K562 (cell line): ENCODE data around the gene PLD6. TPM values are rescaled to one million over a fixed set of nuclear protein-coding genes. Genes with fewer than 3 reads are reported as not detected.
A peak's percentile ranks its signal among the peaks of the same experiment; 100 is the strongest.

Experiments used
- ASH1L ChIP-seq: fragments of 450-650 bp; IDR thresholded peaks from 2 replicates; pipeline ENCODE4 v1.6.1; 2018; ENCODE audit warnings: borderline replicate concordance, mild to moderate bottlenecking, low read depth; ENCODE audit not compliant: partially characterized antibody
- FOXP1 ChIP-seq: sonication (generic); formaldehyde crosslinking; IDR thresholded peaks from 2 replicates; pipeline ENCODE4 v1.8.0; 2022; ENCODE audit warnings: mild to moderate bottlenecking, missing genetic modification reagents
- HDAC1 ChIP-seq, 2 experiments: fragments of 450-650 bp; IDR thresholded peaks; 2 replicates each; pipeline ENCODE4 v1.6.1; 2016 to 2017; ENCODE audit warnings: inconsistent platforms in 1 of 2, mild to moderate bottlenecking in 1 of 2, moderate library complexity in 1 of 2
- ILK ChIP-seq: fragments of 450-650 bp; IDR thresholded peaks from 2 replicates; pipeline ENCODE4 v1.6.1; 2016; ENCODE audit warnings: missing genetic modification characterization, low read depth, mild to moderate bottlenecking, missing compliant biosample characterization, moderate library complexity, borderline replicate concordance
- KAT7 ChIP-seq: sonication (generic); formaldehyde crosslinking; IDR thresholded peaks from 2 replicates; pipeline ENCODE4 v1.8.0; 2022; ENCODE audit warnings: missing genetic modification reagents, mild to moderate bottlenecking, borderline replicate concordance
- MECOM ChIP-seq: fragments of 250-450 bp; sonication (Bioruptor Pico); IDR thresholded peaks from 2 replicates; pipeline ENCODE4 v1.8.0; 2022; ENCODE audit warnings: inconsistent platforms
- SAFB ChIP-seq: fragments of 200-400 bp; formaldehyde crosslinking; IDR thresholded peaks from 2 replicates; pipeline ENCODE4 v1.6.1; 2017; ENCODE audit warnings: low read depth, low read length, borderline replicate concordance
- SP2 ChIP-seq: IDR thresholded peaks from 2 replicates; pipeline ENCODE4 v1.6.1; 2011; ENCODE audit warnings: mild to moderate bottlenecking, low read depth, low read length, moderate library complexity; ENCODE audit not compliant: poor library complexity, severe bottlenecking; ENCODE audit errors: extremely low read depth
- ZNF57 ChIP-seq: fragments of 450-650 bp; formaldehyde crosslinking; IDR thresholded peaks from 2 replicates; pipeline ENCODE4 v1.4.0; 2020; ENCODE audit warnings: mild to moderate bottlenecking, moderate library complexity
- polyA plus RNA-seq, 8 experiments: library from polyadenylated mRNA; depleted of rRNA in 4 of 8; stranded (reverse) in 5 of 8; unstranded in 3 of 8; fragments of >200 nt; fragmentation: Nextera tagmentation in 2 of 8; fragmentation: Illumina TruSeq in 1 of 8; extraction: Ambion mirVana in 2 of 8; extraction: Trizol in 1 of 8; gene quantifications; 2 replicates each; pipeline versions ENCODE4 v1.2.1 to v1.2.3, GENCODE V29; 2011 to 2014; ENCODE audit warnings: inconsistent platforms in 1 of 8, missing spikeins in 1 of 8
- total RNA-seq, 7 experiments: library from RNA; depleted of rRNA in 6 of 7; stranded (reverse); fragments of >200 nt in 6 of 7; fragmentation: Illumina TruSeq in 2 of 7; extraction: Trizol in 2 of 7; gene quantifications; 2 replicates each; pipeline versions ENCODE4 v1.2.1 to v1.2.3, GENCODE V29; 2011 to 2021; ENCODE audit warnings: low replicate concordance in 1 of 7
- TF ChIP-seq, protein P1 (sequence below): fragments of 250-450 bp; sonication (Bioruptor Pico); IDR thresholded peaks from 2 replicates; pipeline ENCODE4 v1.8.0; 2021; ENCODE audit warnings: moderate library complexity, mild to moderate bottlenecking, inconsistent platforms
- TF ChIP-seq, protein P2 (sequence below), 2 experiments: fragments of 450-650 bp; formaldehyde crosslinking in 1 of 2; IDR thresholded peaks; 2 replicates each; pipeline versions ENCODE4 v1.4.0 to v1.6.1; 2014 to 2020; ENCODE audit warnings: mild to moderate bottlenecking in 2 of 2, borderline replicate concordance in 1 of 2, low read depth in 1 of 2
- TF ChIP-seq, protein P3 (sequence below): fragments of 250-450 bp; sonication (Bioruptor Pico); IDR thresholded peaks from 2 replicates; pipeline ENCODE4 v1.4.0; 2020; ENCODE audit warnings: borderline replicate concordance
- TF ChIP-seq, protein P4 (sequence below): fragments of 450-650 bp; conservative IDR thresholded peaks from 2 replicates; pipeline ENCODE4 v1.6.1; 2016; ENCODE audit warnings: missing genetic modification characterization, low read depth, mild to moderate bottlenecking, missing compliant biosample characterization, moderate library complexity

The PLD6 gene
- total and polyA plus RNA-seq, 9 of the 15 experiments (the other 6 are each of a cell fraction or from before 2014, with no cell fraction given), result 3.6 to 15.6 (median 10.0) TPM

DNA sequence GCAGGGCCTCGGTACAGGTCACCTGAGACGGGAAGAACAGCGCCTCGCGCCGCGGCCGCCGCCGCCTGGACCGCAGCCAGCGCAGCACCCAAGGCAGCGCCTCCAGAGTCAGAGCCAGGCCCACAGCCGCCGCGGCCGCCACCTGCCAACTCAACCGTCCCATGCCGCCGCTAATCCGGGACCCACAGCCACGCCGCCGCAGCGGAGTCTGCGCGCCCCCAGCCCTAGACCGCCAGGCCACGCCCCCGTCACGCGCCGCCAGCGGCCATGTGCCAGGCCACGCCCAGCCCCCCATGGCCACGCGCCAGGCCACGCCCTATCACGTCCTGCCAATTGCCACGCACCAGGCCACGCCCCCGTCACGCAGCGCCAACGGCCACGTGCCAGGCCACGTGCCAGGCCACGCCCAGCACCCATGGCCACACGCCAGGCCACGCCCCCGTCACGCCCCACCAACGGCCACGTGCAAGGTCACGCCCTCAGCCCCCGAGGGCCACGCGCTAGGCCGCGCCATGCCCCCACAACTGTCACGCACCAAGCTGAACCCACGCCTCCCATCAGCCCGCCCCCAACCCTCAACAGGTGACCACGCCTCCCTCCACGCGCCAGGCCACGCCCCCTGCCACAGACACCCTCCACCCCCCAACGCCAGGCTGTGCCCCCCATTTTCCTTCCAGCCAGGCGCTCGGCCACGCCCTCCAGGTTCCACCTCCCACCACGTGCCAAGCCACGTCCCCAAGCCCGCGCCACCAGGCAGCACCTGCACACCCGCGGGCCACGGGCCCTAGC, at the start of gene PLD6 (continued):
- TF ChIP-seq HDAC1 (IDR thresholded peaks at IDR 0.05) (peak in 1 of 2 experiments; percentile 97; a peak in 2 of 4 replicates), SP2 (no peak), MECOM (CRISPR knock-in tag) (no peak), SAFB (peak; percentile 93), ASH1L (no peak), KAT7 (no peak; the same call in 1 of the 2 replicates), ILK (tag) (no peak), FOXP1 (CRISPR knock-in tag) (peak; percentile 88; the same call in 1 of the 2 replicates), ZNF57 (no peak)
- TF ChIP-seq, protein P1, sequence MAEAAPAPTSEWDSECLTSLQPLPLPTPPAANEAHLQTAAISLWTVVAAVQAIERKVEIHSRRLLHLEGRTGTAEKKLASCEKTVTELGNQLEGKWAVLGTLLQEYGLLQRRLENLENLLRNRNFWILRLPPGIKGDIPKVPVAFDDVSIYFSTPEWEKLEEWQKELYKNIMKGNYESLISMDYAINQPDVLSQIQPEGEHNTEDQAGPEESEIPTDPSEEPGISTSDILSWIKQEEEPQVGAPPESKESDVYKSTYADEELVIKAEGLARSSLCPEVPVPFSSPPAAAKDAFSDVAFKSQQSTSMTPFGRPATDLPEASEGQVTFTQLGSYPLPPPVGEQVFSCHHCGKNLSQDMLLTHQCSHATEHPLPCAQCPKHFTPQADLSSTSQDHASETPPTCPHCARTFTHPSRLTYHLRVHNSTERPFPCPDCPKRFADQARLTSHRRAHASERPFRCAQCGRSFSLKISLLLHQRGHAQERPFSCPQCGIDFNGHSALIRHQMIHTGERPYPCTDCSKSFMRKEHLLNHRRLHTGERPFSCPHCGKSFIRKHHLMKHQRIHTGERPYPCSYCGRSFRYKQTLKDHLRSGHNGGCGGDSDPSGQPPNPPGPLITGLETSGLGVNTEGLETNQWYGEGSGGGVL (CRISPR knock-in tag), result no peak
- TF ChIP-seq, protein P2, sequence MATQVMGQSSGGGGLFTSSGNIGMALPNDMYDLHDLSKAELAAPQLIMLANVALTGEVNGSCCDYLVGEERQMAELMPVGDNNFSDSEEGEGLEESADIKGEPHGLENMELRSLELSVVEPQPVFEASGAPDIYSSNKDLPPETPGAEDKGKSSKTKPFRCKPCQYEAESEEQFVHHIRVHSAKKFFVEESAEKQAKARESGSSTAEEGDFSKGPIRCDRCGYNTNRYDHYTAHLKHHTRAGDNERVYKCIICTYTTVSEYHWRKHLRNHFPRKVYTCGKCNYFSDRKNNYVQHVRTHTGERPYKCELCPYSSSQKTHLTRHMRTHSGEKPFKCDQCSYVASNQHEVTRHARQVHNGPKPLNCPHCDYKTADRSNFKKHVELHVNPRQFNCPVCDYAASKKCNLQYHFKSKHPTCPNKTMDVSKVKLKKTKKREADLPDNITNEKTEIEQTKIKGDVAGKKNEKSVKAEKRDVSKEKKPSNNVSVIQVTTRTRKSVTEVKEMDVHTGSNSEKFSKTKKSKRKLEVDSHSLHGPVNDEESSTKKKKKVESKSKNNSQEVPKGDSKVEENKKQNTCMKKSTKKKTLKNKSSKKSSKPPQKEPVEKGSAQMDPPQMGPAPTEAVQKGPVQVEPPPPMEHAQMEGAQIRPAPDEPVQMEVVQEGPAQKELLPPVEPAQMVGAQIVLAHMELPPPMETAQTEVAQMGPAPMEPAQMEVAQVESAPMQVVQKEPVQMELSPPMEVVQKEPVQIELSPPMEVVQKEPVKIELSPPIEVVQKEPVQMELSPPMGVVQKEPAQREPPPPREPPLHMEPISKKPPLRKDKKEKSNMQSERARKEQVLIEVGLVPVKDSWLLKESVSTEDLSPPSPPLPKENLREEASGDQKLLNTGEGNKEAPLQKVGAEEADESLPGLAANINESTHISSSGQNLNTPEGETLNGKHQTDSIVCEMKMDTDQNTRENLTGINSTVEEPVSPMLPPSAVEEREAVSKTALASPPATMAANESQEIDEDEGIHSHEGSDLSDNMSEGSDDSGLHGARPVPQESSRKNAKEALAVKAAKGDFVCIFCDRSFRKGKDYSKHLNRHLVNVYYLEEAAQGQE (IDR thresholded peaks at IDR 0.05; ENCODE audit: borderline replicate concordance), result peak; percentile 63
- TF ChIP-seq, protein P2 (CRISPR knock-in tag; IDR thresholded peaks at IDR 0.05; ENCODE audit: low read depth), result no peak
- TF ChIP-seq, protein P3, sequence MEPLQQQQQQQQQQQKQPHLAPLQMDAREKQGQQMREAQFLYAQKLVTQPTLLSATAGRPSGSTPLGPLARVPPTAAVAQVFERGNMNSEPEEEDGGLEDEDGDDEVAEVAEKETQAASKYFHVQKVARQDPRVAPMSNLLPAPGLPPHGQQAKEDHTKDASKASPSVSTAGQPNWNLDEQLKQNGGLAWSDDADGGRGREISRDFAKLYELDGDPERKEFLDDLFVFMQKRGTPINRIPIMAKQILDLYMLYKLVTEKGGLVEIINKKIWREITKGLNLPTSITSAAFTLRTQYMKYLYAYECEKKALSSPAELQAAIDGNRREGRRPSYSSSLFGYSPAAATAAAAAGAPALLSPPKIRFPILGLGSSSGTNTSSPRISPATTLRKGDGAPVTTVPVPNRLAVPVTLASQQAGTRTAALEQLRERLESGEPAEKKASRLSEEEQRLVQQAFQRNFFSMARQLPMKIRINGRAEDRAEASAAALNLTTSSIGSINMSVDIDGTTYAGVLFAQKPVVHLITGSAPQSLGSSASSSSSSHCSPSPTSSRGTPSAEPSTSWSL, result no peak
- TF ChIP-seq, protein P4, sequence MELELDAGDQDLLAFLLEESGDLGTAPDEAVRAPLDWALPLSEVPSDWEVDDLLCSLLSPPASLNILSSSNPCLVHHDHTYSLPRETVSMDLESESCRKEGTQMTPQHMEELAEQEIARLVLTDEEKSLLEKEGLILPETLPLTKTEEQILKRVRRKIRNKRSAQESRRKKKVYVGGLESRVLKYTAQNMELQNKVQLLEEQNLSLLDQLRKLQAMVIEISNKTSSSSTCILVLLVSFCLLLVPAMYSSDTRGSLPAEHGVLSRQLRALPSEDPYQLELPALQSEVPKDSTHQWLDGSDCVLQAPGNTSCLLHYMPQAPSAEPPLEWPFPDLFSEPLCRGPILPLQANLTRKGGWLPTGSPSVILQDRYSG (tag), result no peak
